HG02798 (cell line): Measurements from ENCODE around the gene AUTS2.

Experiments
- ATAC-seq: cut with Tn5 transposase; IDR thresholded peaks from one replicate; pipeline ENCODE4 v1.9.1; 2021; ENCODE audit warnings: mild to moderate bottlenecking; ENCODE audit not compliant: unreplicated experiment, poor library complexity

AUTS2 gene

GRCh38 chr7:70188901-70189650 is 590.8 kb downstream of the AUTS2 start:
- no peak for ATAC-seq

- ATAC-seq = no peak
Measured at GRCh38 chr7:70189776-70190175, 591.5 kb downstream of the AUTS2 start.

GRCh38 chr7:70190281-70190680 is 592.0 kb downstream of the AUTS2 start:
- ATAC-seq = no peak

- ATAC-seq = no peak
Measured at GRCh38 chr7:70193514-70193913, 595.2 kb downstream of the AUTS2 start.

- no peak for ATAC-seq
Measured at GRCh38 chr7:70208236-70209063, 610.2 kb downstream of the AUTS2 start.

- ATAC-seq = no peak
Measured at GRCh38 chr7:70210200-70210935, 612.1 kb downstream of the AUTS2 start.

GRCh38 chr7:70210936-70211310 is 612.6 kb downstream of the AUTS2 start:
- no peak for ATAC-seq

- no peak for ATAC-seq
Measured at GRCh38 chr7:70212281-70212680, 614.0 kb downstream of the AUTS2 start.

- no peak for ATAC-seq
Measured at GRCh38 chr7:70214071-70214470, 615.8 kb downstream of the AUTS2 start.

GRCh38 chr7:70215491-70215890 is 617.2 kb downstream of the AUTS2 start:
- ATAC-seq = no peak

GRCh38 chr7:70217571-70217970 is 619.3 kb downstream of the AUTS2 start:
- no peak for ATAC-seq

- no peak for ATAC-seq
Measured at GRCh38 chr7:70218006-70218405, 619.7 kb downstream of the AUTS2 start.

- ATAC-seq = no peak
Measured at GRCh38 chr7:70219061-70219460, 620.8 kb downstream of the AUTS2 start.

- ATAC-seq = no peak
Measured at GRCh38 chr7:70229242-70229641, 631.0 kb downstream of the AUTS2 start.

- no peak for ATAC-seq
Measured at GRCh38 chr7:70230761-70231160, 632.5 kb downstream of the AUTS2 start.

GRCh38 chr7:70233776-70234175 is 635.5 kb downstream of the AUTS2 start:
- no peak for ATAC-seq

- ATAC-seq = no peak
Measured at GRCh38 chr7:70237256-70237655, 639.0 kb downstream of the AUTS2 start.

GRCh38 chr7:70237831-70238575 is 639.7 kb downstream of the AUTS2 start:
- peak; percentile 99 for ATAC-seq

GRCh38 chr7:70239918-70240317 is 641.6 kb downstream of the AUTS2 start:
- no peak for ATAC-seq

GRCh38 chr7:70240873-70241272 is 642.6 kb downstream of the AUTS2 start:
- no peak for ATAC-seq
